Uterus (tissue), 2 donors: ENCODE data around the gene RAB4B.

Experiments
- CTCF ChIP-seq, 4 experiments: fragments of 200-600 bp in 2 of 4; fragments of 450-650 bp in 2 of 4; sonication (generic) in 2 of 4; IDR thresholded peaks; one replicate each; pipeline ENCODE4 v1.5.1; 2016 to 2019; ENCODE audit warnings: antibody characterized with exemption in 4 of 4, mild to moderate bottlenecking in 2 of 4, moderate library complexity in 1 of 4
- POLR2A ChIP-seq, 2 donors: fragments of 450-650 bp; IDR thresholded peaks; one replicate each; pipeline ENCODE4 v1.6.1; 2016; ENCODE audit warnings: antibody characterized with exemption in 2 of 2, mild to moderate bottlenecking in 1 of 2, moderate library complexity in 1 of 2

GRCh38 chr19:40781140-40781539 is 3.1 kb downstream of the RAB4B start:
- TF ChIP-seq CTCF (IDR thresholded peaks at IDR 0.05) (no peak), POLR2A (IDR thresholded peaks at IDR 0.05) (no peak)
